Loucy (cell line): Measurements from ENCODE around the gene GAGE12J.

Source experiments
- EZH2phosphoT487 ChIP-seq: fragments of 200-600 bp; IDR thresholded peaks from 2 replicates; pipeline ENCODE4 v1.6.1; 2018; ENCODE audit warnings: antibody characterized with exemption, mild to moderate bottlenecking, moderate library complexity, borderline replicate concordance
- TF ChIP-seq, protein P1 (sequence below): fragments of 200-600 bp; sonication (generic); conservative IDR thresholded peaks from 2 replicates; pipeline ENCODE4 v1.5.1; 2014; ENCODE audit warnings: mild to moderate bottlenecking, antibody characterized with exemption, low read length

DNA sequence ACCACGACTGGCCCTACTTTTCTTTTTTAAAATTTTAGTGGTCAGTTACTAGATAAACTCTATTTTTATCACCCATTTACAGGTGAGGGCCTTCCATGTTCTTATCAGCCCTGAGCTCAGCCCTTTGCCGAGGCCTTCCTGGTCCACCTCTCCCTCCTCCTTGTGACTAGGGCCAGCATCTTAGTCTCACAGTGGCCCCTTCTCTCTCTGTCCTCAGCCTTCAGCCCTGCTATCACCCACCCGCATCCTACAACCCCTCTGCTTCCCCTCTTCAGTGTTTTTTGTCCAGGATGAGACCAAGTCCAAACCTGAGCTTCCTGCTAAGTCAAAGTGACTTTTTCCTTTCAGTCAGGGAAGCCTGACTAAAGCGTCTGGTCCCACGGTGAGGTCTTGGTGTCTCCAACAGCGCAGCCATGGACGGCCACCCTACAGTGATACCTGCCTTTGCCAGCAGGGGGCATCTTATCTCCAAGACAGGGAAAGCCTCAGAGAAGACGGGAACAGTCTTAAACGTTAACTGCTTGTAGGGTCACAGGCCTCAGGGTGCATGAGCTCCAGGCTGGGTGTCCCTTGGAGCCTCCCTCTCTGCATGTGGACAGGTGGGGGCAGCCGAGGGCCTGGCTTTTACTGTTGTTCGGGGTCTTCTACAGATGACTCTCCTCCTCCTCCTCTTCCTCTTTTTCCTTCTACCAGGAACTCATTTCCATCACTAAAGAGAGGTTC lies 30.1 kb upstream of the GAGE12J start:
- TF ChIP-seq, protein P1, sequence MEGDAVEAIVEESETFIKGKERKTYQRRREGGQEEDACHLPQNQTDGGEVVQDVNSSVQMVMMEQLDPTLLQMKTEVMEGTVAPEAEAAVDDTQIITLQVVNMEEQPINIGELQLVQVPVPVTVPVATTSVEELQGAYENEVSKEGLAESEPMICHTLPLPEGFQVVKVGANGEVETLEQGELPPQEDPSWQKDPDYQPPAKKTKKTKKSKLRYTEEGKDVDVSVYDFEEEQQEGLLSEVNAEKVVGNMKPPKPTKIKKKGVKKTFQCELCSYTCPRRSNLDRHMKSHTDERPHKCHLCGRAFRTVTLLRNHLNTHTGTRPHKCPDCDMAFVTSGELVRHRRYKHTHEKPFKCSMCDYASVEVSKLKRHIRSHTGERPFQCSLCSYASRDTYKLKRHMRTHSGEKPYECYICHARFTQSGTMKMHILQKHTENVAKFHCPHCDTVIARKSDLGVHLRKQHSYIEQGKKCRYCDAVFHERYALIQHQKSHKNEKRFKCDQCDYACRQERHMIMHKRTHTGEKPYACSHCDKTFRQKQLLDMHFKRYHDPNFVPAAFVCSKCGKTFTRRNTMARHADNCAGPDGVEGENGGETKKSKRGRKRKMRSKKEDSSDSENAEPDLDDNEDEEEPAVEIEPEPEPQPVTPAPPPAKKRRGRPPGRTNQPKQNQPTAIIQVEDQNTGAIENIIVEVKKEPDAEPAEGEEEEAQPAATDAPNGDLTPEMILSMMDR = peak; percentile 62
- no peak for TF ChIP-seq EZH2phosphoT487
